Large intestine (tissue), 3 donors: ENCODE measurements around the gene LRRC4B. TPM values are rescaled to one million over a fixed set of nuclear protein-coding genes. Genes with fewer than 3 reads are reported as not detected.
"Not testable (repeated sequence)": the region's sequence is repeated elsewhere in the genome, so short reads cannot be mapped to it uniquely, and the experiment has no call there.

ENCODE experiments used
- DNase-seq, 2 donors: peaks; one replicate each; pipeline versions ENCODE4 v3.0.0 to v3.0.0-alpha.2; 2013
- H3K27ac ChIP-seq: one replicate; pipeline ENCODE4 v1.5.1; 2013; ENCODE audit warnings: low read length
- H3K27me3 ChIP-seq: 2 replicates; pipeline ENCODE4 v1.6.1; 2013; ENCODE audit warnings: low read length; ENCODE audit not compliant: control insufficient read depth, insufficient read depth
- H3K36me3 ChIP-seq: 2 replicates; pipeline ENCODE4 v1.6.1; 2013; ENCODE audit warnings: low read length; ENCODE audit not compliant: control insufficient read depth, insufficient read depth
- H3K4me1 ChIP-seq: one replicate; pipeline ENCODE4 v1.6.1; 2013; ENCODE audit warnings: low read length; ENCODE audit not compliant: control insufficient read depth, insufficient read depth
- H3K4me3 ChIP-seq: one replicate; pipeline ENCODE4 v1.5.1; 2013; ENCODE audit warnings: low read length
- H3K9me3 ChIP-seq: one replicate; pipeline ENCODE4 v1.6.1; 2013; ENCODE audit warnings: mild to moderate bottlenecking, low read depth, low read length, moderate library complexity; ENCODE audit not compliant: control insufficient read depth
- WGBS: methylation state at CpG from one replicate; pipeline ENCODE4 v1.1.5; 2013; ENCODE audit warnings: low lambda C conversion rate; ENCODE audit not compliant: insufficient coverage; 5-methylcytosine and 5-hydroxymethylcytosine counted together
- polyA plus RNA-seq: library from polyadenylated mRNA; unstranded; fragments of 120-200 nt; gene quantifications from one replicate; pipeline ENCODE4 v1.2.1, GENCODE V29; 2013

LRRC4B gene
- polyA plus RNA-seq, 1 donor, result 6.9 TPM

DNA sequence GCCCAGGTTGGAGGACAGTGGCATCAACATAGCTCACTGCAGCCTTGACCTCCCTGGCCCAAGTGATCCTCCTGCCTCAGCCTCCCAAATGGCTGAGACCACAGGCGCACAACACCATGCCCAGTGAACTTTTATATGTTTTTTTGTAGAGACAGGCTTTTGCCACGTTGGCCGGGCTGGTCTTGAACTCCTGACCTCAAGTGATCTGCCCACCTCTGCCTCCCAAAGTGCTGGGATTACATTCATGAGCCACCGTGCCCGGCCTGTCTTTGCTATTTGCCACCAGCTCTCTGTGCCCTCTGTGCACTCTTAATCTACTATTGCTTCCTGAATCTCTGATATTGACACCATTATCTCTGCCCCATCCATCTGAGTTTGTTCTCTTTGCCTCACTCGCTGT is 34.3 kb upstream of the LRRC4B start:
- DNase-seq, result no peak
- Histone ChIP-seq H3K9me3 (peaks cover 5% of the 10 kb centered on the region), H3K4me3 (no peak overlapping the region), H3K4me1 (no peaks in the 10 kb centered on the region), H3K36me3 (no peaks in the 10 kb centered on the region), H3K27me3 (peaks cover 22% of the 10 kb centered on the region), H3K27ac (no peak overlapping the region)
- WGBS, result 67% methylated on average over 1 of the region's 6 CpGs

- Histone ChIP-seq H3K27me3 (peaks cover 18% of the 10 kb centered on the region), H3K4me3 (no peak overlapping the region), H3K9me3 (peaks cover 1% of the 10 kb centered on the region), H3K4me1 (no peaks in the 10 kb centered on the region), H3K36me3 (no peaks in the 10 kb centered on the region), H3K27ac (no peak overlapping the region)
- 76% methylated on average over 3 of the region's 5 CpGs for WGBS
- no peak for DNase-seq
Observed at GRCh38 chr19:50602089-50602422, 33.8 kb upstream of the LRRC4B start.

DNA sequence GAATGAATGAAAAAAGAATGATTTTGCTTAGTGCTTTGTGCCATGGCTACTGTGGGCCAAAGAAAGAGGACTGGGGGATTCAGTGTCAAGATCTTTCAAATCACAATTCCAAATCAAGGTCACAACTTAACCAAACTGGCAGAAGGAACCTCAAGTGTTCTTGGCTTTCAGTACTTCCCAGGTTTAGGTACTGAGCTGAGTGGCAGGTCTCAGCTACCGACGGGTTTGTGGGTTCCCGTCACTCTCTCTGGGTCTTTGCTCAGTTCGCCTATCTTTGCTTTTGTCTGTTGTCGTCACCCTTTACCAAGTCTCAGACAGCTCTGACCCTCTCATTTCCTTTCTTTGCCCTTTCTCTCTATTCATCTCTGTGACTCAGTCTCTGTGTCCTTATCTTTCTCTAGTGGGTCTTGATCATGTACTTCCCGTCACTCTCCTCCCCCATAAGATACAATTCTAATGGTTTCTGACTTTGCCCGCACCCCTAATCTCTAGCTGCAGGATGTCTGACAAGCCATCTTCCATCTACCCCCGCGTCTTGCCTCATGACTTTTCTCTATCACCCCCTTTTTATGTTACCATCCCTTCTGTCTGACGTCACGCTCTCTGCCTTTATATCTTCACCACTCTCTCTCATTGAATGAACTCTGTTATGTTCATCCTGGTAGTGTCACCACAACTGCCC is 33.3 kb upstream of the LRRC4B start:
- no peak for DNase-seq
- Histone ChIP-seq H3K36me3 (no peaks in the 10 kb centered on the region), H3K27ac (no peak overlapping the region), H3K4me1 (no peaks in the 10 kb centered on the region), H3K27me3 (peaks cover 13% of the 10 kb centered on the region), H3K4me3 (no peak overlapping the region), H3K9me3 (no peaks in the 10 kb centered on the region)
- 62% methylated on average over 6 of the region's 11 CpGs for WGBS

GRCh38 chr19:50599427-50599826 is 31.2 kb upstream of the LRRC4B start:
- no peak for DNase-seq
- no peak overlapping the region for H3K27ac ChIP-seq
- H3K9me3 ChIP-seq, result no peaks in the 10 kb centered on the region
- H3K4me1 ChIP-seq, result no peaks in the 10 kb centered on the region
- no peak overlapping the region for H3K4me3 ChIP-seq
- WGBS, result no CpG with 5 or more reads among the region's 9 CpGs
- H3K36me3 ChIP-seq, result no peaks in the 10 kb centered on the region
- peaks cover 12% of the 10 kb centered on the region for H3K27me3 ChIP-seq

DNA sequence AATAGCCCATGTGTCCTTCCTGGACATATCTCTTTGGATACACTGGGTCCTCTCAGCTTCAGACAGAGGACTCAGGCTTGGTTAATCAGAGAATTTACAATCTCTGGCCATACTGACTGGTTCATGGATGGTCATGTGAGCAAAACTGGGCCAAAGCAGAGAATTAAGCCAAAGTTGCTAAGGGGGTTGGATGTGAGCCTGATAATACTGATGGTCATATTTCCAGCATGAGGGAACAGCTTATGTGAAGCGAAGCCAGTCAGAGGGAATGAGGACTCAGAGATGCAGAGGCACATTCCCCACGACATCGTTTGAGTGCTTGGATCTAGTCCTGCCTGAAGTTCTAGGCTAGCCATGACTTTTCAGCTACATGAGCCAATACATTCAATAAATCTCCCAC is 22.0 kb upstream of the LRRC4B start:
- Histone ChIP-seq H3K27me3 (no peaks in the 10 kb centered on the region), H3K4me1 (no peaks in the 10 kb centered on the region)
- no CpG with 5 or more reads among the region's 3 CpGs for WGBS

GRCh38 chr19:50581795-50582660 is 13.8 kb upstream of the LRRC4B start:
- H3K4me3 ChIP-seq, H3K27me3 ChIP-seq, H3K27ac ChIP-seq, H3K36me3 ChIP-seq, DNase-seq, H3K4me1 ChIP-seq, H3K9me3 ChIP-seq: not testable (repeated sequence)
- 40% methylated on average over 1 of the region's 24 CpGs for WGBS

More for the DNA sequence above, 22.0 kb upstream of the LRRC4B start:
- no peak for DNase-seq
- Histone ChIP-seq H3K4me3 (no peak overlapping the region), H3K36me3 (no peaks in the 10 kb centered on the region), H3K27ac (no peak overlapping the region), H3K9me3 (no peaks in the 10 kb centered on the region)

- Histone ChIP-seq H3K27ac (no peak overlapping the region), H3K9me3 (no peaks in the 10 kb centered on the region), H3K4me3 (no peak overlapping the region), H3K36me3 (no peaks in the 10 kb centered on the region), H3K4me1 (no peaks in the 10 kb centered on the region), H3K27me3 (no peaks in the 10 kb centered on the region)
- WGBS, result 100% methylated on average over 1 of the region's 13 CpGs
- DNase-seq, result no peak
Observed at GRCh38 chr19:50580970-50581634, 12.9 kb upstream of the LRRC4B start.

DNA sequence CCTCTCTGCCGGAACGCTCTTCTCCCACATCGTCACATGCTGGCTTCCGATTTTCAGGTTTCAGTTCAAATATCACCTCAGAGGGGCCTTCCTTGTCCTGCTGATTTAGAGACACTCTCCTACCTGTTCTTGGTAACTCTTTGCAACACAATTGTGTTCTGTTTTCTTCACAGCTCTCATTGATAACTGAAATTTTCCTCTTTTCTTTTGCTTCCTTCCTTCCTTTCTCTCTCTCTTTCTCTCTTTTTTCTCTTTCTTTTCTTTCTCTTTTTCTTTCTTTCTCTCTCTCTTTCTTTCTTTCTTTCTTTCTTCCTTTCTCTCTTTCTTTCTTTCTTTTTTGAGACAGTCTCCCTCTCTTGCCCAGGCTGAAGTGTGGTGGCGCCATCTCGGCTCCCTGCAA is 12.0 kb upstream of the LRRC4B start:
- WGBS, result 100% methylated on average over 2 of the region's 6 CpGs
- Histone ChIP-seq H3K4me3 (no peak overlapping the region), H3K27ac (no peak overlapping the region), H3K4me1 (no peaks in the 10 kb centered on the region), H3K36me3 (no peaks in the 10 kb centered on the region), H3K9me3 (no peaks in the 10 kb centered on the region), H3K27me3 (no peaks in the 10 kb centered on the region)
- no peak for DNase-seq

GRCh38 chr19:50576769-50577168 is 8.5 kb upstream of the LRRC4B start:
- H3K4me1 ChIP-seq, H3K27ac ChIP-seq, H3K27me3 ChIP-seq, H3K36me3 ChIP-seq, H3K4me3 ChIP-seq, DNase-seq, H3K9me3 ChIP-seq: not testable (repeated sequence)
- WGBS, result 83% methylated on average over 1 of the region's 3 CpGs

GRCh38 chr19:50573741-50574461 is 5.7 kb upstream of the LRRC4B start:
- Histone ChIP-seq H3K27ac (no peak overlapping the region), H3K36me3 (no peaks in the 10 kb centered on the region), H3K4me1 (no peaks in the 10 kb centered on the region), H3K4me3 (no peak overlapping the region), H3K9me3 (no peaks in the 10 kb centered on the region), H3K27me3 (peaks cover 14% of the 10 kb centered on the region)
- no CpG with 5 or more reads among the region's 13 CpGs for WGBS
- DNase-seq, result no peak
